Kidney tubule cell (primary cell): ENCODE measurements around the gene NPBWR2.
A peak's percentile ranks its signal among the peaks of the same experiment; 100 is the strongest.

Source experiments
- DNase-seq: peaks from one replicate; pipeline ENCODE4 v3.0.0-alpha.2; 2018; ENCODE audit warnings: low spot score

NPBWR2 gene

DNA sequence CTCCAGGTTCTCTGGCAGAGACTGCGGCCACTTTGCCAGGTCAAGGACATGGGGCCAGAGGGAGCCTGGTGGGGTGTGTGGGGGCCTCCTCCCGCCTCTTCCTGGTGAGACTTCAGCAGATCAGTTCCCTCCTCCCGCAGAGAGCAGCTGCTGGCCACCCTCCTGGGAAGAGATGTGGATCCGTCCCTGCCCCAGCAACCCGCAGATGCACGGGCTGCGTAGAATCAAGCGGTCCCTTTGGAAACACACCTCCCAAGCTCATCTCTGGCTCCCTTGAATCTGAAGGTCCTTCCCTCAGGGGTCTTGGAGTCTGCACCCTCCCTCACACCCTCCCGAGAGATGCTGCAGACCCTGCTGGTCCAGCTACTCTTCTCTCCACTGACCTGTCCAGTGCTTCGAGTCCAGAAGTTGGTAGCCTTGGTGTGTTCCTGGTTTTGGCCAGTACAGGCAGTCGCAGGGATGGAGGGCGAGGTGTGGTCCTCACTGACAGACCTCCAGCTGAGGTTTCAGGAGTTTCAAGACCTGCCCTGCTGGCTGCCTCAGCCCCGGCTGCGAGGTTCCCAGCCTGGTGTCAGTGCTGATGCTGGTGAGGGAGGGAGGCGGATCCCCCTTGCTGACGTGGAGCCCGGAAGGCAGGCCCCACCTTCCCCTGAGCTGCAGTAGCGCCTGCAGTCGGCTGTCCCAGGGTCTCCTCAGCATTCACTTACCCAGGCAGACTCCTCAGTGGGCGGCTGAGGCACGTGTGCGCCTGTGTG, at the start of gene NPBWR2:
NPBWR2 (minus strand) TSS at position 585 of the 755 bp plus-strand sequence. CDS start 734 bp downstream, outside the sequence.
- no peak for DNase-seq

DNA sequence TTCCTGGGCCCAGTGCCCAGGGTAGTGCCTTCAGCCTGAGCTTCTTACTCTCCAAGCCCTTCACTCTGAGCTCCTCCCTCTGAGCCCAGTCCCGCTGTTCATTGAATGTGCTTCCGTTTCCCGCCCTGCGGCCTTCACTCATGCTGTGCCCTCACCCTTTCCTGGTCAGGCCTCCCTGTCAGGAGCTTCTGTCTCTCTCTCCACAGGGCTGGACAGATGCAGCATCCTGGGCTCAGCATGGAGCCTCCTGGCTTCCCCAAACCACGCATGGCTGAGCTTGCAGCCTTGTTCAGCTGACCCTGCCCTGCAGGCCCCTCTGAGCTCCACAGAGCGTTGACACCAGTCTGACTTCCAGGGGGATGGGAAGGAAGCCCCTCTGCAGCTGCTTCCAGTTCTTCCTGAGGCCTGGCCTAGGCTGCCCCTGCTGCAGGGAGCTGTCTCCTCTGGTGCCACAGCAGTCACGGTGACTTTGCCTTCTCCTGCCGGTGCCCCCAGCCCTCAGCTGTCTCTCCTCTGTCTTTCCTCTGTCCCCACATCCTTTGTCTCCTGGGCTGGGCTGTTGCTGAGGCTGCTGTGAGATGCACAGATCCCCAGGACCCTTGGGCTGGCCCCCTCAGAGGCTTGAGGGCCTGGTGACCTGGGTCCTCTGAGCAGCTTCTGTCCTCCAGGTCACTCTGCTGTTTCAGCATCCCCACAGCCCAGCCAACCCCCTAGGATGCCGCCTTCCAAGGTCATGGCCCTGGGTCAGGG, 48.9 kb upstream of the NPBWR2 start:
- no peak for DNase-seq

DNA sequence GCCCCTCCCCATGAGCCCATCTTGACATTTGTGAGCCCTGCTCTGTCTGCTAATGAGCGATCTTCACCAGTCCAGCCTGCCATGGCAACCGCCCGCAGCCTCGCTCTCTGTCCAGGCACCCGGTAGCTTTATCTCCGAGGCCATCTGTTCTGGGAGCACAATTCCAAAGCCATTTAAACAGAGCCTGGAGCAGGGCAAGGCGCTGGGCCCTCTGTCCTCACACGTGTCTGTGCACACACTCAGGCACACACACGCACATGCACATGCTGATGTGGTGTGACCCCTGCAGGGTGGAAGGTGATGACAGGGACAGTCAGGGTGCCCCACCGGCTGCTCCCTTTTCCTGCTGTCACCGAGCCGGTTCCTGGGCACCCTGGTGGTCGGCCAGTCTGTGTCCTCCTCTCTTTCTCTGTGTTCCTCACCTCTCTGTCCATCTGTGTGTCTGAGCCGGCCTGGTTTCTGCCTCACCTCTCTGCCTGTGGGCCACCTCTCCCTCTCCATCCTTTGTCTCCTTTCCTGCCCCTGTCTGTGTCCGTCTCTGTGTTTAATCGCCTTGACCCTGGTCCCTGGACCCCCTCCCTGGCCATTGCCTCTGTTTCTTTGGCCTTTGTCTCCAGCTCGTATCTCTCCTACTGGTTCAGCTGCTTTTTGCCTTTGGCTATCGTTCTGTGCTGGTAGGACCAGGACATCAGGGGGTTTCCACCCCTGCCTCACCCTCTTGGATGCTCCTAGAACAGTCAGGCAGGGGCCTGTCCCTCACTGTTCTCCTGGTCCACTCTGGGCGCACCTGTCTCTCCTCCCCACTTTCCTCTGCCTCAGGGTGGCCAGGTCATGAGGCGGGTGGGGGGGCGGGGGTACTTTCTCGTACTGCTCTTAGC, 48.1 kb upstream of the NPBWR2 start:
- DNase-seq, result no peak

GRCh38 chr20:64154590-64155257, 47.4 kb upstream of the NPBWR2 start:
- no peak for DNase-seq

GRCh38 chr20:64153861-64154589, 46.7 kb upstream of the NPBWR2 start:
- DNase-seq, result no peak

GRCh38 chr20:64153410-64153809, 46.0 kb upstream of the NPBWR2 start:
- DNase-seq, result no peak

DNA sequence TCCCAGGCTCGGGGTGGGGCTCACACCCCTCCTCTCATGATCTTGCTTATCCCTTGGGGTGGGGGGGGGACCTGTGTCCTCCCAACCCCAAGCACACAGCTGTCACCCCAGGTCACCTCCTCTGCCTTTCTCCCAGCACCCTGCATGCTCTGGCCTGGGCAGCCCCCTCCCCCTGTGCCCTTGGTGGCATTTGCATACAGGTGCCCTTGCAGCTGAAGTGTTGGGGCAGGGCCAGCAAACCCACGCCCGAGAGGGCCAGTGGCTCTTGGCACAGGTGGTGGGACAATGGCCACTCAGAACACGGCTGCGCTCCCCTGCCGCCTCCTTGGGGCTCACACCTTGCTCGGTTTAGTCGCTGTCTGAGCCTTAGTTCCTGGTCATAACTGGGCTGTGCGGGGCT, 45.5 kb upstream of the NPBWR2 start:
- DNase-seq, result no peak

GRCh38 chr20:64151633-64152530, 44.5 kb upstream of the NPBWR2 start:
- DNase-seq, result peak; percentile 53

GRCh38 chr20:64150756-64151632, 43.6 kb upstream of the NPBWR2 start:
- DNase-seq, result no peak

DNA sequence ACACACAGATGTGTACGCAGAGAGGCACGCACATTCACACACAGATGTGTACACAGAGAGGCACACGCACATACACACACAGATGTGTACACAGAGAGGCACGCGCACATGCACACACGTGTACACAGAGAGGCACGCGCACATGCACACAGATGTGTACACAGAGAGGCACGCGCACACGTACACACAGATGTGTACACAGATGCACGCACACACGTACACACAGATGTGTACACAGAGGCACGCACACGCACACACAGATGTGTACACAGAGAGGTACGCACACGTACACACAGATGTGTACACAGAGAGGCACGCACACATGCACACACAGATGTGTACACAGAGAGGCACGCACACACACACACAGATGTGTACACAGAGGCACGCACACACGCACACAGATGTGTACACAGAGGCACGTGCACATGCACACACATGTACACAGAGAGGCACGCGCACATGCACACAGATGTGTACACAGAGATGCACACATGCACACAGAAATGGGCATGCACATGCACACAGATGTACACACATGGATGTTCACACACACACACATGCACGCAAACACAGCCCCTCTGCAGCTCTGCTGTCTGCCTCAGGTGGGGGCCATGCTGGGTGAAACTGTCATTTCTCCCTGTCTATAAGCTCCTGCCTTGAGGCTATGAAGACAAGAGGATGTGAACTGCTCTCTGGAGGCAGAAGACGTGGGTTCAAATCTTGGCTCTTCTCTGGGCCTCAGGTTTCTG, 42.6 kb upstream of the NPBWR2 start:
- no peak for DNase-seq

DNA sequence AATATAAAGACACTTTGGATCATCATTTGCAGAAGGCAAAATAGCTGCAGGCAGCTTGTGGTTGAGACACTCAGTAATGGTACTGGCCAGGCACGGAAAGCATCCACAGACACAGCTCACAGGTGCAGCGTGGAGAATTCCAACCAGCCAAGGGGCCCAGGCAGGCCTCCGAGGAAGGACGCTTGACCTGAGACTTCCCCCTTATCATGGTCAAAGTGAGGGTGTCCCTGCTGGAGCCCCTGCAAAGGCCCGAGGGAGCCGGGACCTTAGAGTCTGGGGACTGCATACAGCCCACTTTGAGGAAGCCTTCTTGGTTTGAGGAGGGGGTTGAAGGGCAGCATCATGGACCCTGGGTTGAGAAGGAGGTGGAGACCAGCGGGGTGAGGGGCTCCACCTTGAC, 41.8 kb upstream of the NPBWR2 start:
- DNase-seq, result no peak

DNA sequence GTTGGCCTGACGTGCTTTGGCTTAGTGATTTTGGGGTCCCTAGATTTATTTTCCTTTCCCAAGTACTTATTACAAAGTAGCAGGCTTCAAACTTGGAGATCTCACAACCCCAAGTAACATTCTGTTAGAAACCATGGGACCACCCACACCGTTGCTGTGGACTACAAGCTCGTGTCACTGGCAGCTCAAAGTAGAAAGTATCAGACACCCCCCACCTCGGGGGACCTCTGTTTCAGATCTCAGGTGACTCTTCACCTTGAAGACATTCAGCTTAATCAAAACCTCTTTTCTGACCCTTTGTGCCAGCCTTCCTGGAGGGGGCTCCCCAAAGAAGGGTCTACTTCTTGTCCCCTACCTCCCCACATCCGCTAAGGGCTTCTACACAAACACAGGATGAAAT, 41.2 kb upstream of the NPBWR2 start:
- DNase-seq, result no peak

- no peak for DNase-seq
Observed at GRCh38 chr20:64146936-64147477, 39.6 kb upstream of the NPBWR2 start.

- DNase-seq, result no peak
Observed at GRCh38 chr20:64146301-64146935, 39.1 kb upstream of the NPBWR2 start.

DNA sequence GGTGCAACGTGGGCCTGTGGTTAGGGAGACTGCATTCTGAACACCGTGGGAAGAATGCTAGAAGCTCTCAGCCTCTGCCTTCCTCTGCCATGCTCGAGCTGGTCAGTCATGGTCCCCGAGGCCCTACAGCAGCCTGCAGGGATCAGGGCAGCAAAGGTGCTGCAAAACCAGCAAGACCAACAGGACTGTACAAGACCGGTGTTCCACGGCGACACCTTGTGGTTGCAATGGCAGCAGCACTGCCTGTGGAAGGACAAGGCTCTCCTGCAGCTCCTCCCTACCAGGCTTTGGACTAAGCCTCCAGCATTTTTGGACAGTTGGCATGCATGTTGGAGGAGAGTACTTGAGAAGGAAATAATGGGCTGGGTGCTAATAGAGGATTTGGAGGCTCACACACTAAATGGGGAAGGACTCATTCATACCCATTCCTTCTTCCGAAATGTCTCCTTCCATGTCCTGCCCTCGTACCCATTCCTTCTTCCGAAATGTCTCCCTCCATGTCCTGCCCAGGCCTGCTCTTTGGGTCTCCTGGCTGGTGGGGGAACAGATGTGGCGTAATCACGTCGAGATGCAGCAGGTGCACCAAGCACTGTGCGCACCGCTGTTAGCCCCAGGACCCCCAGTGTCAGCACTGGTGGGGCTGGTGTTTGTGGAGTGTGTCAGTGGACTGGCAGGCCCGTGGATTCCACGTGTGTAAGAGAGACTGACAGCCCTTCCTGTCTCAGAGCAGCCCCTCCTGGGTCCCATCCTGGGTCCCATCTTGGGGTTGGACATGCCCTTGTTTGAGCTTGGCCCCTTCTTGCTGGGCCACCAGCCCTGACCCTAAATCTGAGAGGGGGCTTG, 38.3 kb upstream of the NPBWR2 start:
- no peak for DNase-seq

GRCh38 chr20:64144144-64144912, 37.0 kb upstream of the NPBWR2 start:
- DNase-seq, result no peak
